Ovary (tissue), 3 donors: ENCODE data around the gene GPX6.

Source experiments
- EP300 ChIP-seq: sonication (generic); formaldehyde crosslinking; IDR thresholded peaks from one replicate; pipeline ENCODE4 v1.6.1; 2017; ENCODE audit warnings: antibody characterized with exemption
- TF ChIP-seq, protein P1 (sequence below), 3 donors: fragments of 450-650 bp in 2 of 3; fragments of 200-600 bp in 1 of 3; IDR thresholded peaks; one replicate each; pipeline versions ENCODE4 v1.5.1 to v1.8.0; 2016 to 2022; ENCODE audit warnings: antibody characterized with exemption in 3 of 3, mild to moderate bottlenecking in 1 of 3
- donor health status: DM: no; HTN: no; CAD: no.

DNA sequence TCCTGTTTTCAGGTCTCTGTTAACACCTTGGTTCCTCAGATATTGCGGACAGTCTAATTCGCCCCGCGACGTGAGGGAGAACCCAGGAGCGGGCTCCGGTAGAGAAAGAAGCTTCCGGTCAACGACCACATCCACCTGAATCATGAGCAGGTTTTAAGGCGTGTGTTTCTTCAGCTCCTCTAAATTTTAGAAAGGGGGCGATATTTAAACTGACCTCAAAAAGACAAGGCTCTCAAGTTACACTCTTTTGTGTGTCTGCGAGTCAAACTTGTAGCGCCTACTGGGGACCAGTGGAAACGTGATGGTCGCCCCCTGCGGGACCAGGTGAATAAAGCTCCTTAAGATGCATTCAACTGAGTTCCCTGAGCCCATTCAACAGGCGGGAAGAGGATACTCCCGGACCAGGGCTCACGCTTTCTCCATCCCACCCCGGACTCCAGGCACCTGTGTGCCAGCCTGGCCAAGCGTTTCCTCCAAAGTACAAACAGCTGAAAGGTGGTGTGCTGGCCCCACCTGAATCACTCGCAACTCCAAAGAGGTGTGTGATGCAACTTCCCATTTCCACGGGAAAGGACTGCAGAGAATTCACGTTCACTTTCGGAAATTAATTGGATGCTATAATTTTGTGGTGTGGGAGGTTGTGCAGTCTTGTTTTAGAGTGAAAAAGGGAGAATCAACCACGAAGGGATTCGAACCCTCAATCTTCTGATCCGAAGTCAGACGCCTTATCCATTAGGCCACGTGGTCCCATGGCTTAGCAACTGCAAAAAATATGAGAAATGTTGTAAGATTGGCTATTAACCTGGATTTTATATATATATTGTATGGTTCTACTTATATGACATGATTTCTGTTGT is 27.1 kb upstream of the GPX6 start:
- TF ChIP-seq, protein P1, sequence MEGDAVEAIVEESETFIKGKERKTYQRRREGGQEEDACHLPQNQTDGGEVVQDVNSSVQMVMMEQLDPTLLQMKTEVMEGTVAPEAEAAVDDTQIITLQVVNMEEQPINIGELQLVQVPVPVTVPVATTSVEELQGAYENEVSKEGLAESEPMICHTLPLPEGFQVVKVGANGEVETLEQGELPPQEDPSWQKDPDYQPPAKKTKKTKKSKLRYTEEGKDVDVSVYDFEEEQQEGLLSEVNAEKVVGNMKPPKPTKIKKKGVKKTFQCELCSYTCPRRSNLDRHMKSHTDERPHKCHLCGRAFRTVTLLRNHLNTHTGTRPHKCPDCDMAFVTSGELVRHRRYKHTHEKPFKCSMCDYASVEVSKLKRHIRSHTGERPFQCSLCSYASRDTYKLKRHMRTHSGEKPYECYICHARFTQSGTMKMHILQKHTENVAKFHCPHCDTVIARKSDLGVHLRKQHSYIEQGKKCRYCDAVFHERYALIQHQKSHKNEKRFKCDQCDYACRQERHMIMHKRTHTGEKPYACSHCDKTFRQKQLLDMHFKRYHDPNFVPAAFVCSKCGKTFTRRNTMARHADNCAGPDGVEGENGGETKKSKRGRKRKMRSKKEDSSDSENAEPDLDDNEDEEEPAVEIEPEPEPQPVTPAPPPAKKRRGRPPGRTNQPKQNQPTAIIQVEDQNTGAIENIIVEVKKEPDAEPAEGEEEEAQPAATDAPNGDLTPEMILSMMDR (IDR thresholded peaks at IDR 0.05): no peak
- no peak for TF ChIP-seq EP300
